MM.1S (cell line): Measurements from ENCODE around the gene PHPT1.

Experiments
- DNase-seq: peaks from one replicate; pipeline ENCODE4 v3.0.0-alpha.2; 2015
- H2AFZ ChIP-seq: fragments of 300-600 bp; sonication (generic); 2 replicates; pipeline ENCODE4 v1.6.0; 2016; ENCODE audit warnings: antibody characterized with exemption, low read length
- H3F3A ChIP-seq: fragments of 300-600 bp; sonication (generic); 2 replicates; pipeline ENCODE4 v1.6.1; 2016; ENCODE audit warnings: mild to moderate bottlenecking, antibody characterized with exemption, low read length, moderate library complexity, mixed read lengths; ENCODE audit not compliant: insufficient read depth
- H3K27ac ChIP-seq: fragments of 300-600 bp; sonication (generic); 2 replicates; pipeline ENCODE4 v1.5.1; 2016; ENCODE audit warnings: mild to moderate bottlenecking, low read length
- H3K27me3 ChIP-seq: fragments of 300-600 bp; sonication (generic); replicated peaks from 2 replicates; pipeline ENCODE4 v1.6.0; 2016; ENCODE audit warnings: low read length; ENCODE audit not compliant: insufficient read depth
- H3K36me3 ChIP-seq: fragments of 300-600 bp; sonication (generic); replicated peaks from 2 replicates; pipeline ENCODE4 v1.6.1; 2016; ENCODE audit warnings: mild to moderate bottlenecking, low read length, mixed read lengths; ENCODE audit not compliant: insufficient read depth
- H3K4me1 ChIP-seq: fragments of 300-600 bp; sonication (generic); 2 replicates; pipeline ENCODE4 v1.6.1; 2016; ENCODE audit warnings: low read length, mixed read lengths
- H3K4me2 ChIP-seq: fragments of 300-600 bp; sonication (generic); 2 replicates; pipeline ENCODE4 v1.6.0; 2016; ENCODE audit warnings: low read depth, low read length
- H3K4me3 ChIP-seq: fragments of 300-600 bp; sonication (generic); 2 replicates; pipeline ENCODE4 v1.5.1; 2016; ENCODE audit warnings: low read length, mixed read lengths
- H3K79me2 ChIP-seq: fragments of 300-600 bp; sonication (generic); 2 replicates; pipeline ENCODE4 v1.6.1; 2016; ENCODE audit warnings: mixed run types, low read length, mixed read lengths
- H3K9ac ChIP-seq: fragments of 300-600 bp; sonication (generic); 2 replicates; pipeline ENCODE4 v1.6.1; 2016; ENCODE audit warnings: low read length, mixed read lengths
- H3K9me2 ChIP-seq: fragments of 300-600 bp; sonication (generic); replicated peaks from 2 replicates; pipeline ENCODE4 v1.6.1; 2016; ENCODE audit warnings: mild to moderate bottlenecking, low read length, mixed read lengths; ENCODE audit not compliant: insufficient read depth
- H3K9me3 ChIP-seq: fragments of 300-600 bp; sonication (generic); replicated peaks from 2 replicates; pipeline ENCODE4 v1.6.1; 2016; ENCODE audit warnings: mild to moderate bottlenecking, low read length, mixed read lengths; ENCODE audit not compliant: insufficient read depth
- H4K20me1 ChIP-seq: fragments of 300-600 bp; sonication (generic); 2 replicates; pipeline ENCODE4 v1.6.1; 2016; ENCODE audit warnings: mild to moderate bottlenecking, low read length, moderate library complexity, mixed read lengths; ENCODE audit not compliant: insufficient read depth
- EZH2 ChIP-seq: fragments of 300-600 bp; sonication (generic); optimal IDR thresholded peaks from 2 replicates; pipeline ENCODE3; 2017; ENCODE audit warnings: low read depth, mild to moderate bottlenecking, antibody characterized with exemption, low read length, mixed read lengths
- EZH2phosphoT487 ChIP-seq: fragments of 300-600 bp; sonication (generic); IDR thresholded peaks from 2 replicates; pipeline ENCODE4 v1.6.1; 2018; ENCODE audit warnings: antibody characterized with exemption, low read length
- TF ChIP-seq, protein P1 (sequence below): fragments of 300-600 bp; sonication (generic); IDR thresholded peaks from 2 replicates; pipeline ENCODE4 v1.5.1; 2016; ENCODE audit warnings: antibody characterized with exemption, low read length, mixed read lengths

PHPT1 gene

DNA sequence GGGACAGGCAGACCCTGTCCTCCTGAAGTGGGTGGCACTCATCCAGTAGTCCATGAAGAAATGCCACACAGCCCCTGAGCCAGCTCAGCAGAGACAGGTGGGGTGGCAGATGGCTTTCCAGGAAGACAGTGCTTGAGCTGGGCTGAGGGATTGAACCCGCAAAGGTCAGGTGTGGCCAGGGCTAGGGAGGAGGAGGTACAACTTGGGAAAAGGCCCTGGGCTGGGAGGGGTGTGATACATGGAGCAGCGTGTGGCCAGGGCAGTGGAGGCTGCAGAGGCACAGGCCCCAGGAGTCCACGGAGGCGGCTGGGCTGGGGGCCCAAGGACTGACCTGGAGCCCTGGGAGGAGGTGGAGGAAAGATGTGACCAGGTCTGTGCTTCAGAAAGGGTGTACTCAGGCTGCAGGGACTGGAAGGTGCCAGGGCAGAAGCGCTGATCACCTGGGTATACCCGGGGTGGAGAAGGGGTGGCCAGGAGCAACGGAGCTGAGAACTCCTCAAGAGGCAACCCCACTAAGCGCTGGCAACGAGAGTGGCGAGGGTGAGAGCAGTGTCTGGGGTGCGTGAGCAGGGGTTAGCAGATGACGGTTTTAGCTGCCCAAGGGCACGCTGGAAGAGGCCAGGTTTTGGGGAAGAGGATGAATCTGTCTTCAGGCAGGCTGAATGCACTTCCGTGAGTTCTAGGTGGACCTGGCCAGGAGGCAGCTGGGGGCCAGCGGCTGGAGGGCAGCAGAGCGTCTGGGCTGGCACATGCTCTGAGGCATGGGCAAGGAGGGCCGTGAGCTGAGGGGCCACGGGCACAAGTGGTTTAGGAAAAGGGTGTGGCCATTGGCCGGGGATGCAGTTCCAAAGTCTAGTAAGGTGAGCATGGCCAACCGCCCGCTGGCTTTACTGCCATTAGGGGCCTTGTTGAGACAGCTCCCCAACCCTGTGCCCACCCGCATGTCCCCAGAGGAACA, 45.4 kb upstream of the PHPT1 start:
- Histone ChIP-seq H3K4me2 (no peak overlapping the region), H2AFZ (no peak overlapping the region), H3K27me3 (no peaks in the 10 kb centered on the region; the same call in 1 of the 2 replicates), H3K9me3 (no peaks in the 10 kb centered on the region), H4K20me1 (no peaks in the 10 kb centered on the region), H3K36me3 (no peaks in the 10 kb centered on the region), H3K9me2 (no peaks in the 10 kb centered on the region), H3K27ac (no peak overlapping the region), H3K4me1 (peaks cover 13% of the 10 kb centered on the region), H3K79me2 (peaks cover 20% of the 10 kb centered on the region), H3K4me3 (no peak overlapping the region), H3K9ac (no peak overlapping the region), H3F3A (peaks cover 16% of the 10 kb centered on the region)
- DNase-seq, result no peak
- no peak for TF ChIP-seq EZH2phosphoT487
- TF ChIP-seq EZH2, result no peak
- TF ChIP-seq, protein P1, sequence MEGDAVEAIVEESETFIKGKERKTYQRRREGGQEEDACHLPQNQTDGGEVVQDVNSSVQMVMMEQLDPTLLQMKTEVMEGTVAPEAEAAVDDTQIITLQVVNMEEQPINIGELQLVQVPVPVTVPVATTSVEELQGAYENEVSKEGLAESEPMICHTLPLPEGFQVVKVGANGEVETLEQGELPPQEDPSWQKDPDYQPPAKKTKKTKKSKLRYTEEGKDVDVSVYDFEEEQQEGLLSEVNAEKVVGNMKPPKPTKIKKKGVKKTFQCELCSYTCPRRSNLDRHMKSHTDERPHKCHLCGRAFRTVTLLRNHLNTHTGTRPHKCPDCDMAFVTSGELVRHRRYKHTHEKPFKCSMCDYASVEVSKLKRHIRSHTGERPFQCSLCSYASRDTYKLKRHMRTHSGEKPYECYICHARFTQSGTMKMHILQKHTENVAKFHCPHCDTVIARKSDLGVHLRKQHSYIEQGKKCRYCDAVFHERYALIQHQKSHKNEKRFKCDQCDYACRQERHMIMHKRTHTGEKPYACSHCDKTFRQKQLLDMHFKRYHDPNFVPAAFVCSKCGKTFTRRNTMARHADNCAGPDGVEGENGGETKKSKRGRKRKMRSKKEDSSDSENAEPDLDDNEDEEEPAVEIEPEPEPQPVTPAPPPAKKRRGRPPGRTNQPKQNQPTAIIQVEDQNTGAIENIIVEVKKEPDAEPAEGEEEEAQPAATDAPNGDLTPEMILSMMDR, result no peak

DNA sequence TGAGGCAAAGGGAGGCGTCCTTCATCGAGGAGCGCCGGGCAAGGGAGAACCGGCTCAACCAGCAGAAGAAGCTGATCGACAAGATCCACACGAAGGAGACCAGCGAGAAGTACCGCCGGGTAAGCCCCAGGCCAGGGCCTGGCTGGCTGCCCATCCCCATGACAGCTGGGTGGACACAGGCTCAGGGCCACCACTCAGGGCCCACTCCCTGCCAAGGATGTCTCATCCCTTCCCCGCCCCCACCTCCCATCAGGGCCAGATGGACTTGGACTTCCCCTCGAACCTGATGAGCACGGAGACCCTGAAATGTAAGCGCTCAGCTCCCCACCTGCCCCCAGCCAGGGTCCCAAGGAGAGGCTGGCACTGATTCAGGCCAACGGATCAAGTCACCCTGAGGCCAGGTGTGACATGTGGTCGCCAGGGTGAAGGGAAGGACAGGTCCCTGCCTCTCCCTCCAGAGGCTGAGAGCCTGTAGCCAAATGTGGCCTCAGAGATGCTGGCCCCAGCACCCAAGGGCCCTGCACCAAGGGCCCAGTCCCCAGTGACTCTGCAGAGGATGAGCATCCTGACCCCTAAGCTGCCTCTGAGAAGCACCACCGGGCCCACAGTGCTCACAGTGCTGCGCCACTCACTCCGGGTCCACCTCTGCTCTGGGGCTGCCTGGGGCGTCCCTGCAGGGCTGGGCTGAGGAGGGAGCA, 44.6 kb upstream of the PHPT1 start:
- DNase-seq, result no peak
- H2AFZ ChIP-seq, result no peak overlapping the region

DNA sequence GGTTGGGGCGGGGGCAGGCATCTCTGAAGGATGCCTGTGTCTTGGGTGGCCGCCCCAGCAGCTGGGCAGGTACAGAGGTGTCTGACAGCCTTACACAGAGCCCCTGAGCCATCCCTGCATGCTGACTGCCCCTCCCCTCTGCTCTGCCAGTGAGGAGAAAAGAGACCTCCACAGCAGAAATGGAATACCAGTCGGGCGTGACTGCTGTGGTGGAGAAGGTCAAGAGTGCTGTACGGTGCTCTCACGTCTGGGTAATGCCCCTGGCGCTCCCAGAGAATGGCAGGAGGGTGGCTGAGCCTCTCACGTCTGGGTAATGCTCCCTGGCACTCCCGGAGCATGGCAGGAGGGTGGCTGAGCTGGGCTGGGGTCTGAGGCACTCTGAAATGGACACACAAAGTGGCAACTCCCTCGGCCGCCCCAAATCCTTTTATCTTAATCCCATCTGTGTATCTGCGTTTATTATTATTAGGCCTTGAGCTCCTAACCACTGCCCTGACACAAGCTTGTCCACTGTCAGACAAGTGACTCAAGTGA, 43.9 kb upstream of the PHPT1 start:
- Histone ChIP-seq H3K4me3 (no peak overlapping the region), H3K9ac (no peak overlapping the region), H3K9me2 (no peaks in the 10 kb centered on the region), H3K27me3 (no peaks in the 10 kb centered on the region), H3K79me2 (peaks cover 35% of the 10 kb centered on the region), H3K9me3 (no peaks in the 10 kb centered on the region), H3K4me2 (no peak overlapping the region), H2AFZ (no peak overlapping the region), H3K4me1 (peaks cover 21% of the 10 kb centered on the region; the same call in 1 of the 2 replicates), H3K27ac (no peak overlapping the region), H3K36me3 (no peaks in the 10 kb centered on the region), H4K20me1 (no peaks in the 10 kb centered on the region), H3F3A (peaks cover 15% of the 10 kb centered on the region)
- TF ChIP-seq, protein P1, result no peak
- no peak for TF ChIP-seq EZH2
- TF ChIP-seq EZH2phosphoT487, result no peak
- no peak for DNase-seq

More for the DNA sequence above, 44.6 kb upstream of the PHPT1 start:
- H3K9ac ChIP-seq, result no peak overlapping the region
- no peak overlapping the region for H3K4me3 ChIP-seq
- H3K4me2 ChIP-seq, result no peak overlapping the region
- no peaks in the 10 kb centered on the region for H3K9me2 ChIP-seq
- no peaks in the 10 kb centered on the region for H3K27me3 ChIP-seq
- H3K27ac ChIP-seq, result no peak overlapping the region
- no peaks in the 10 kb centered on the region for H4K20me1 ChIP-seq
- no peaks in the 10 kb centered on the region for H3K9me3 ChIP-seq
- no peaks in the 10 kb centered on the region for H3K36me3 ChIP-seq
- peaks cover 17% of the 10 kb centered on the region for H3K4me1 ChIP-seq
- TF ChIP-seq, protein P1, result no peak
- TF ChIP-seq EZH2 (no peak), EZH2phosphoT487 (no peak)
- H3F3A ChIP-seq, result peaks cover 16% of the 10 kb centered on the region
- peaks cover 28% of the 10 kb centered on the region for H3K79me2 ChIP-seq
